ENCODE results near the gene STAT5B.

- TF ChIP-seq CTCF (conservative IDR thresholded peaks at IDR 0.05 in 1 of 2, IDR thresholded peaks at IDR 0.05 in 1 of 2; ENCODE audit: low read depth in 1 of 2, low read length in 2 of 2) (no peak), EZH2 (IDR thresholded peaks at IDR 0.05; ENCODE audit: low read length, missing control alignments) (no peak)
Observed at GRCh38 chr17:42188749-42189650, 87.2 kb downstream of the STAT5B start.

Data from fibroblast of lung (primary cell).